B cell (primary cell): ENCODE data around the gene CHST4.

Experiments used
- CTCF ChIP-seq: fragments of 200-600 bp; IDR thresholded peaks from one replicate; pipeline ENCODE4 v1.8.0; 2022; ENCODE audit warnings: antibody characterized with exemption, mild to moderate bottlenecking
- EZH2 ChIP-seq: IDR thresholded peaks from 2 replicates; pipeline ENCODE4 v1.6.1; 2012; ENCODE audit warnings: borderline replicate concordance, low read depth, mild to moderate bottlenecking, moderate library complexity, low read length; ENCODE audit not compliant: insufficient read depth, poor library complexity, severe bottlenecking

- TF ChIP-seq CTCF, result no peak
- TF ChIP-seq EZH2, result no peak
Observed at GRCh38 chr16:71585318-71585703, 59.1 kb downstream of the CHST4 start.
